ENCODE results near the gene LECT2.

GRCh38 chr5:135966165-135966564 is 11.4 kb upstream of the LECT2 start:
- TF ChIP-seq CTCF (conservative IDR thresholded peaks at IDR 0.05 in 1 of 2, IDR thresholded peaks at IDR 0.05 in 1 of 2; ENCODE audit: extremely low read depth in 1 of 2, insufficient read depth in 1 of 2, low read depth in 1 of 2, low read length in 2 of 2) (no peak), EZH2 (IDR thresholded peaks at IDR 0.05; ENCODE audit: borderline replicate concordance, low read length) (no peak)
